ENCODE results near the gene IL1A.
"Not testable (repeated sequence)": the region's sequence is repeated elsewhere in the genome, so short reads cannot be mapped to it uniquely, and the experiment has no call there.

Gene IL1A

GRCh38 chr2:112784199-112785189 lies at the start of gene IL1A:
Gene IL1A (minus strand): TSS chr2:112784493. CDS start chr2:112783770, 723 bp downstream.
- no peak for DNase-seq (ENCODE audit: low read depth)

- DNase-seq (ENCODE audit: low read depth) = no peak
Observed at GRCh38 chr2:112833976-112834375, 49.7 kb upstream of the IL1A start.

GRCh38 chr2:112833639-112833931 lies 49.3 kb upstream of the IL1A start:
- not testable (repeated sequence) for DNase-seq (ENCODE audit: low read depth)

GRCh38 chr2:112832841-112833638 lies 48.7 kb upstream of the IL1A start:
- DNase-seq (ENCODE audit: low read depth) = no peak

- DNase-seq (ENCODE audit: low read depth) = no peak
Observed at GRCh38 chr2:112831946-112832840, 47.9 kb upstream of the IL1A start.

- DNase-seq (ENCODE audit: low read depth) = no peak
Observed at GRCh38 chr2:112831513-112831845, 47.2 kb upstream of the IL1A start.

- no peak for DNase-seq (ENCODE audit: low read depth)
Observed at GRCh38 chr2:112830682-112831512, 46.6 kb upstream of the IL1A start.

- DNase-seq (ENCODE audit: low read depth) = no peak
Observed at GRCh38 chr2:112829961-112830681, 45.8 kb upstream of the IL1A start.

GRCh38 chr2:112829101-112829960 lies 45.0 kb upstream of the IL1A start:
- DNase-seq (ENCODE audit: low read depth) = no peak

GRCh38 chr2:112828251-112828691 lies 44.0 kb upstream of the IL1A start:
- DNase-seq (ENCODE audit: low read depth) = no peak

GRCh38 chr2:112827604-112828185 lies 43.4 kb upstream of the IL1A start:
- no peak for DNase-seq (ENCODE audit: low read depth)

GRCh38 chr2:112827009-112827408 lies 42.7 kb upstream of the IL1A start:
- DNase-seq (ENCODE audit: low read depth) = no peak

- DNase-seq (ENCODE audit: low read depth) = no peak
Observed at GRCh38 chr2:112825706-112826105, 41.4 kb upstream of the IL1A start.

- DNase-seq (ENCODE audit: low read depth) = no peak
Observed at GRCh38 chr2:112824694-112825085, 40.4 kb upstream of the IL1A start.

GRCh38 chr2:112821682-112822081 lies 37.4 kb upstream of the IL1A start:
- no peak for DNase-seq (ENCODE audit: low read depth)

- DNase-seq (ENCODE audit: low read depth) = no peak
Observed at GRCh38 chr2:112821142-112821541, 36.8 kb upstream of the IL1A start.

- DNase-seq (ENCODE audit: low read depth) = no peak
Observed at GRCh38 chr2:112820343-112820742, 36.0 kb upstream of the IL1A start.

- DNase-seq (ENCODE audit: low read depth) = no peak
Observed at GRCh38 chr2:112819081-112819480, 34.8 kb upstream of the IL1A start.
